ENCODE data around the gene FYB1.

The FYB1 gene

DNA sequence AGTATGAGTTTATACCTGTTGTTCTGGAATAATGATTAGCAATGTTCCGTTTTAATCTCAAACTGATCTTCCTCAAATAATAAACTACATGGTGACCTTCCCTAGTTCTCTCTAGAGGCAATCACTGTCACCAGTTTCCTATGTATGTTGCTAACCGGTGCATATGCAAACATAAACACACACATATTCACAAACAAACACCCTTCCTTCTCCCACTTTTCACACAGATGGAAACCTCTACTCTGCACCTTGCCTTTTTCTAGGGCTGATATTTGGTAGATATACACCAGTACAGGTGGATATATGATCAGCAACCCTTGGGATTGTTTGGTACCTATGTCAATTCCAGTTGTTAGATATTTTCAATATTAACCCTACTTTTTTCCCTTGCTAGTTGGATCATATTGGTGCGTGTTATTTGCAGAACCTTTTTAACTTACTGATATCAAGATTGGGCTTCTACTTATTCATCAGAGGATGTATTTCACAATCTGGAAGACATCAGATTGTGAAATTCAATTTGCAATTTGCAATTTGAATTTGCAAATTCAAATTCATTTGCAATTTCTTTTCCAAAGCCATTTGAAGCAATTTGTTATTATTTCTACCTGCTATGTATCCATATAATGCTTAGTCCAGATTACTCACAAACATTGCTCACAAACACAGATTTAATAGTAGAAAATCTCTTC is 12.6 kb downstream of the FYB1 start:
- H3K36me3 Mint-ChIP-seq (ENCODE audit: low read depth) = no peaks in the 10 kb centered on the region
- TF ChIP-seq, protein P1, sequence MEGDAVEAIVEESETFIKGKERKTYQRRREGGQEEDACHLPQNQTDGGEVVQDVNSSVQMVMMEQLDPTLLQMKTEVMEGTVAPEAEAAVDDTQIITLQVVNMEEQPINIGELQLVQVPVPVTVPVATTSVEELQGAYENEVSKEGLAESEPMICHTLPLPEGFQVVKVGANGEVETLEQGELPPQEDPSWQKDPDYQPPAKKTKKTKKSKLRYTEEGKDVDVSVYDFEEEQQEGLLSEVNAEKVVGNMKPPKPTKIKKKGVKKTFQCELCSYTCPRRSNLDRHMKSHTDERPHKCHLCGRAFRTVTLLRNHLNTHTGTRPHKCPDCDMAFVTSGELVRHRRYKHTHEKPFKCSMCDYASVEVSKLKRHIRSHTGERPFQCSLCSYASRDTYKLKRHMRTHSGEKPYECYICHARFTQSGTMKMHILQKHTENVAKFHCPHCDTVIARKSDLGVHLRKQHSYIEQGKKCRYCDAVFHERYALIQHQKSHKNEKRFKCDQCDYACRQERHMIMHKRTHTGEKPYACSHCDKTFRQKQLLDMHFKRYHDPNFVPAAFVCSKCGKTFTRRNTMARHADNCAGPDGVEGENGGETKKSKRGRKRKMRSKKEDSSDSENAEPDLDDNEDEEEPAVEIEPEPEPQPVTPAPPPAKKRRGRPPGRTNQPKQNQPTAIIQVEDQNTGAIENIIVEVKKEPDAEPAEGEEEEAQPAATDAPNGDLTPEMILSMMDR (IDR thresholded peaks at IDR 0.05) = no peak
- H3K27me3 Mint-ChIP-seq (ENCODE audit: low read depth, poor library complexity) = peaks cover 3% of the 10 kb centered on the region
- no peaks in the 10 kb centered on the region for H3K9me3 Mint-ChIP-seq
- H3K27ac Mint-ChIP-seq = no peak overlapping the region
- no peak overlapping the region for H3K4me3 Mint-ChIP-seq
- no peaks in the 10 kb centered on the region for H3K4me1 Mint-ChIP-seq
- DNase-seq = no peak

DNA sequence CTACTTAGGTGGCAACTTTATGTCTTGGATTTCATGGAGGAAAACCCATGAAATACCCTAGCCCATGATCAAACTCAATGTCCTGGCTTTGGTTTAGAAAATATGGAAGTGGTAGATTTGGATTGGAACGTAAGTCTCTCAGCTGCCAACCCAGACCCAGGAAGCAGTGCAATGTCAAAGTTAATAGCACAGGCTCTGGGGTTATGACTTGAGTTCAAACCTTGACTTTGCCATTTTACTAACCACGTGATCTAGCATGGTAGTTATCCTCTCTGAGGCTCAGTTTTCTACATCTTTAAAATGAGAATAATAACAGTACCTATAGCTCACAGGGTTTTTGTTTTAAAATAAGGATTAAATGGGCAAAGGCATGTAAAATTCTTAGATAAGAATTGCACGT is 13.8 kb downstream of the FYB1 start:
- Mint-ChIP-seq H3K36me3 (ENCODE audit: low read depth) (no peaks in the 10 kb centered on the region), H3K4me3 (no peak overlapping the region), H3K9me3 (no peaks in the 10 kb centered on the region), H3K27ac (no peak overlapping the region), H3K27me3 (ENCODE audit: low read depth, poor library complexity) (peaks cover 3% of the 10 kb centered on the region), H3K4me1 (no peaks in the 10 kb centered on the region)
- TF ChIP-seq, protein P1 (IDR thresholded peaks at IDR 0.05) = no peak
- DNase-seq = no peak

DNA sequence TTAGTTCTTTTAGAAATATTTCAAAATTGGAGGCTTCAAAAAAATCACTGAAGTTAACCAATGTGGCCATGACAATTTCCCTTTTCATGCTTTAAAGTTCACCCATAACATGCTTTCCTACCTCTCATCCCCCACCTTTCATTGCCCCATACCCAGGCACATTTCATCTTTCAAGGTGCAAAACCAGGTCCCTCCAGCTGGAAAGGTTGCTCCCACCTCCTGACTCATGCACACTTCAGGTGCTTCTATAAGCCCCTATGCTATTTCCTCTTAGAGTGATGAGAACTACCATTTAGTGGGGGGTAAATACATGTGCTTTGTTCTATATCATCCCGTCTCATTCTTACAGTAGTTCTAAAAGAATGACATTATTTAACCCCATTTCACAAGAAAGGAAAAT is 15.4 kb downstream of the FYB1 start:
- Mint-ChIP-seq H3K4me3 (no peak overlapping the region), H3K4me1 (no peaks in the 10 kb centered on the region), H3K9me3 (no peaks in the 10 kb centered on the region), H3K27me3 (ENCODE audit: low read depth, poor library complexity) (peaks cover 3% of the 10 kb centered on the region), H3K27ac (no peak overlapping the region), H3K36me3 (ENCODE audit: low read depth) (no peaks in the 10 kb centered on the region)
- DNase-seq = no peak
- TF ChIP-seq, protein P1 (IDR thresholded peaks at IDR 0.05) = no peak

DNA sequence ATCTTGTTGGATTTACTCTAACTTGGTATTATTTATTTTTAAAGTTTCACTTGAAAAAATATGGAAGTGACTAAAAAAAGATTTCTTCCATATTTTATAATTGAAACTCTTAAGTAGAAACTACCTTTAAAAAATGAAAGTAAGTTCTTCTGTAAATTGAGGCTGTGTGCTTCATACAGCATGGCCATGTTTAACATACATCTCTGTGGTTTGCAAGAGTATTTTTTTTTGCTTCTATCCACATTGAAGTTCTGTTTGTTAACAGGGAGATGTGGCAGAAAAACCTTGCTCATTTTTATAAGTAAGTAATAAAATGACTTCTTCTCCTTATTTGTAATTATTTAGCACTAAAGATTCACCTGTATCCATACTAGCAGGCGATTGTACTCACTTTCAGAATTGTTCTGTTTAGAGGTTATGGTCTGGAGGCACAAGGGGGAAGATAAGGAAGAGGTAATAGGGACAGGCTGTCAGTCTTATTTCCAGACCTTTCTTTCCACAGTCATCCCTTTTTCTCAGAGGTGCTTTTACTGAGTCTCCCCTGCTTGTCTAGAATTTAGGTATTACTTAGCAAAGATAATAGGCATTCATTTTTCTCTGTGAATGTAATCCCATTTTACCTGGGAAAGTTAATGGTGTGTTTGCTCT is 16.0 kb downstream of the FYB1 start:
- Mint-ChIP-seq H3K27ac (no peak overlapping the region), H3K4me3 (no peak overlapping the region), H3K27me3 (ENCODE audit: low read depth, poor library complexity) (peaks cover 3% of the 10 kb centered on the region), H3K4me1 (no peaks in the 10 kb centered on the region), H3K36me3 (ENCODE audit: low read depth) (no peaks in the 10 kb centered on the region), H3K9me3 (no peaks in the 10 kb centered on the region)
- TF ChIP-seq, protein P1 (IDR thresholded peaks at IDR 0.05) = no peak
- no peak for DNase-seq

DNA sequence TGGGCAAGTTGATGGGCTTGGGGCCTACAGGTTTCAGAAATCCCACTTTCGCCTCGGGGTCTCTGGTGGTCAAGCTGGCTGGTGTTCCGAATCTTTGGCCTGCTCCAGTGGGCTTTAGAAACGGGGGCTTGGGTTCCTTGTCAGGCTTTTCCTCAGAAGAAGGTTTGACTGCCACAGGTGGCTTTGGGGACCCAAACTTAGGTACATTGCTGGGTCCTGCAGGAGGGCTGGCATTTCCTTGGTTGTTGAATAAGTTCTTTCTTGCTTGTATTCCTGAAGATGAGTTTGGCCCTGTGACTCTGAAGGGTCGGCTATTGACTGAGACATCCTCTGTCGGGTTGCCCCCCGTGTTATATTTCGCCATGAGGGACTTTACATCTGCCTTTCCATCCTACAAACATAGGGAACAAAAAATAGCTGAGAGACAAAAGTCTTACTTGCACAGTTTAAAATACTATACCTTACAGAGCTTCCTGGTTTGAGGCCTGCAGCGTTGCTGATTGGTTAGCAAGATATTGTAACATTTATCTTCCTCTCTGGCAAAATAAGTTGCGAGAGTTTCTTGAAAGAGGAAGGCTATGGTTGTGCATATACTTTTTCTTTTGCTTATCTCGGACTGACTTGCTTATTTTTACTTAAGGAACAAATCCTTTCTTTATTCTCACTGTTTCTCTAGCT is 16.6 kb downstream of the FYB1 start:
- Mint-ChIP-seq H3K27ac (no peak overlapping the region), H3K27me3 (ENCODE audit: low read depth, poor library complexity) (peaks cover 3% of the 10 kb centered on the region), H3K4me1 (no peaks in the 10 kb centered on the region), H3K36me3 (ENCODE audit: low read depth) (no peaks in the 10 kb centered on the region), H3K9me3 (no peaks in the 10 kb centered on the region), H3K4me3 (no peak overlapping the region)
- TF ChIP-seq, protein P1 (IDR thresholded peaks at IDR 0.05) = no peak
- no peak for DNase-seq
